ENCODE measurements around the gene GPR78.

Gene GPR78

DNA sequence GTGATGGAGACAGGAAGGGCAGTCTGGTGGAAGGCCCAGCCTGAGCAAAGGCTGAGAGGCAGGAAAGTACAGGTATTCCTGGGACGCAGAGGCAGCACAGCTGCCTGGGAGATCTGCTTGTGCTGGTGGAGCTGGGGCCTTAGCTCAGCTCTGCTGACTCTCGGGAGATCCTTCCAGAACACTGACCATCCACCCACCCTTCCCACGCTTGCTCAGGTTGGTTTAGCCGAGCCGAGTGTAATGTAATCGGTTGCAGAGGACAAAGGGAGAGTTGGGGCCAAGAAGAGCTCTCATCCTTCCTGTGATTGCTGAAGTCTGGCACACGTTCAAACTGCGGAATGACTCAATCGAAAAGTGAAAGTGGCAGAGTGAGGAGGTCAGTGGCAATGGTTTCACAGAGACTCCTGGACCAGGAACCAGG lies 43.1 kb upstream of the GPR78 start:
- TF ChIP-seq, protein P1, sequence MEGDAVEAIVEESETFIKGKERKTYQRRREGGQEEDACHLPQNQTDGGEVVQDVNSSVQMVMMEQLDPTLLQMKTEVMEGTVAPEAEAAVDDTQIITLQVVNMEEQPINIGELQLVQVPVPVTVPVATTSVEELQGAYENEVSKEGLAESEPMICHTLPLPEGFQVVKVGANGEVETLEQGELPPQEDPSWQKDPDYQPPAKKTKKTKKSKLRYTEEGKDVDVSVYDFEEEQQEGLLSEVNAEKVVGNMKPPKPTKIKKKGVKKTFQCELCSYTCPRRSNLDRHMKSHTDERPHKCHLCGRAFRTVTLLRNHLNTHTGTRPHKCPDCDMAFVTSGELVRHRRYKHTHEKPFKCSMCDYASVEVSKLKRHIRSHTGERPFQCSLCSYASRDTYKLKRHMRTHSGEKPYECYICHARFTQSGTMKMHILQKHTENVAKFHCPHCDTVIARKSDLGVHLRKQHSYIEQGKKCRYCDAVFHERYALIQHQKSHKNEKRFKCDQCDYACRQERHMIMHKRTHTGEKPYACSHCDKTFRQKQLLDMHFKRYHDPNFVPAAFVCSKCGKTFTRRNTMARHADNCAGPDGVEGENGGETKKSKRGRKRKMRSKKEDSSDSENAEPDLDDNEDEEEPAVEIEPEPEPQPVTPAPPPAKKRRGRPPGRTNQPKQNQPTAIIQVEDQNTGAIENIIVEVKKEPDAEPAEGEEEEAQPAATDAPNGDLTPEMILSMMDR (IDR thresholded peaks at IDR 0.05; ENCODE audit: insufficient read depth, missing control alignments) = no peak
- no peak for FAIRE-seq
- DNase-seq (ENCODE audit: insufficient read length, low spot score) = no peak

GRCh38 chr4:8538076-8538702 lies 42.0 kb upstream of the GPR78 start:
- TF ChIP-seq, protein P1 (IDR thresholded peaks at IDR 0.05; ENCODE audit: insufficient read depth, missing control alignments) = no peak
- FAIRE-seq (no peak), DNase-seq (ENCODE audit: insufficient read length, low spot score) (no peak)

DNA sequence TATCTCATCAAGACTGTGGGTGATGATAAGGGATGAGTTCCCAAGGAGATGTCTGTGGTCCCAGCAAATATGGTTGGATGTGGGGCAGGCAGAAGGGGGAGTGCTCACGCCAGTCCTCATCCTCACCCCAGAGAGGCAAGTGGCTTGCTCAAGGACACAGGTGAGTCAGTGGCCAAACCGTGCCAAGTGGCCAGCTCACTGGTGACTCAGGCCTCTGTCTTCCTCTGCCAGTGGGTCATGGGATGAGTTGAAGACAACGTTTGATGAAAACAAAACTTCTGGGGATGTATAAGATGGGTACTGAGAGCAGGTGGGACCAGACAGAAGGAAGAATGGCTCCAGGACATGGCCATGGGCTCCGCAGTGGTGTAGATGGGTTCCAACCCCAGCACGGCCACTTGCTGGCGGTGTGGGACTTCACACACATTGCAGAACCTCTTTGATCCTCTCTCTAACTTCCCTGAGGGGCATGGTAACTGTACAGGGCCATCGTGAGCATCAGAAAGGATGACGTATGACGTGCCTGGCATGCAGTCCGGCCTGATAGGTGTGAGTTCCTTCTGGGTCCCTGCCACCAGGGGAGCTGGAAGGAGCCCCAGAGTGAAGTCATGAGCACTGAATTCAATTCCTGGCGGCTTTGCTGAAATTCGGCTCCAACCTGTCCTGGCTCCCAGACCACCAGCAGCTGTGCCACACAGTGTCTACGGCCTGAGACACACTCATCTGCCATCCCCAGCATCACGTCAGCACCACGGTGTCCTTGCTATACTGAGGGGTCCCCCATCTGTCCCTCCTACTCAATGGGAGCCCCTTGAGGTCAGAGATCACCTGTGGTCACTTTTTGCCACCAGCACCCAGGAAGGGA lies 41.3 kb upstream of the GPR78 start:
- DNase-seq (ENCODE audit: insufficient read length, low spot score) (no peak), FAIRE-seq (no peak)
- TF ChIP-seq, protein P1 (IDR thresholded peaks at IDR 0.05; ENCODE audit: insufficient read depth, missing control alignments) = no peak

DNA sequence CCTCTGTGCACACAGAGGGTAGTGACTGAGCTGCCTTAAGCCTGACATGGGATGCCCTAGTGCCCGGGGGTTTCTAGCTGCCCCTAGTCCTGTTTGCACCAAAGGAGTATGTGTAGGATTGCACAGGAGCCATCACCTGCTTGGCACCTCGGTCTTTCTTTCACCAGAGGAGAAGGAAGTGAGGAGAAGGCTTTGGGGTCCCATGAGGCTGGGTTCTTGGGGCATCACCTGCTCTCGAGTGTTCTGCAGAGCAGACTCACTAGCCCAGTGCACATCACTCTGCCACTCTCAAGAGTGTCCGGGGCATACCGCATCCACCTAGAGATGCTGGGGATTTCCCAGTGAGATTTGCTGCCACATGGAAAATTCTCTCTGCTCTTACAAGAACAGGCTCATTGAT lies 40.5 kb upstream of the GPR78 start:
- no peak for DNase-seq (ENCODE audit: insufficient read length, low spot score)
- TF ChIP-seq, protein P1 (IDR thresholded peaks at IDR 0.05; ENCODE audit: insufficient read depth, missing control alignments) = no peak
- no peak for FAIRE-seq

- TF ChIP-seq, protein P1 (IDR thresholded peaks at IDR 0.05; ENCODE audit: insufficient read depth, missing control alignments) = no peak
- DNase-seq (ENCODE audit: insufficient read length, low spot score) = no peak
- FAIRE-seq = no peak
These were observed 40.1 kb upstream of the GPR78 start for GRCh38 chr4:8540072-8540471.

DNA sequence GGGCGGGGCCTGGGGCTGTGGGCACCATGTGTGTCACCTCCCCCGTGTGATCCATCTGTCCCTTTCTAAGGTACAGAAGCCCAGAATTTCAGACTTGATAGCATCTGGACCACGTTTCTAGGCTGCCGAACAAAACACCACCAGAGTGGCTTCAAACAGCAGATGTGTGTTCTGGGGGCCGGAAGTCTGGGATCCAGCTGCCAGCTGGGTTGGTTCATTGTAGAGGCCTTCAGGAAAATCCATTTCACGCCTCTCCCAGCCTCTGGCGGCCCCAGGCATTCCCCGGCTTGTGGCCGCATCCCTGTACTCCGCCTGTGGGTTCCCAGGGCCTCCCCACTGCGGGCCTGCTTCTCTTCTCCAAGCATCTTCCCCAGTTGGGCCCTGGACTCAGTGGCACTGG lies 39.6 kb upstream of the GPR78 start:
- DNase-seq (ENCODE audit: insufficient read length, low spot score) = no peak
- TF ChIP-seq, protein P1 (IDR thresholded peaks at IDR 0.05; ENCODE audit: insufficient read depth, missing control alignments) = no peak
- no peak for FAIRE-seq

DNA sequence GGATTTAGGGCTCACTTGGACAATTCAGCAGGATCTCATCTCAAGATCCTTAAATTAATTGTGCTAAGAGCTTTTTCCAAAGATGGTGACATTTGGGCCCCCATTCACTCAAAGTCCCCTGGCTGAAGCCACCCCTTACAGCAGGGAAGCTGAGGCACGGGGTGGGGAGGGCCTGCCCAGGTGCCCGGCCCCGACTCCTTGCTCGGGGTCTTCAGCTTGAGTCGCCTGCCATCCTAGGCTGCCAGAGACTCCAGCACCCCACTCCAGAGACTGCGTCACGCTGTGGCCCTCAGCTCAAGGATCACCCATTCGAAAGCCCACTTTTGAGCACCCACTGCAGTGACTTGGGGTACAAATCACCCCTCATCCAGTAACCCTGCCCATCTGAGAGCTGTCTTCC lies 39.2 kb upstream of the GPR78 start:
- DNase-seq (ENCODE audit: insufficient read length, low spot score) (no peak), FAIRE-seq (no peak)
- TF ChIP-seq, protein P1 (IDR thresholded peaks at IDR 0.05; ENCODE audit: insufficient read depth, missing control alignments) = no peak
